GM12878 (cell line): ENCODE measurements around the gene DUSP7. TPM values are rescaled to one million over a fixed set of nuclear protein-coding genes. Genes with fewer than 3 reads are reported as not detected.

Source experiments
- ATF3 ChIP-seq: IDR thresholded peaks from 2 replicates; pipeline ENCODE4 v1.6.1; 2011; ENCODE audit warnings: low read depth, mild to moderate bottlenecking, low read length, moderate library complexity, borderline replicate concordance; ENCODE audit errors: extremely low read depth
- BHLHE40 ChIP-seq, 2 experiments: fragments of 450-650 bp in 1 of 2; IDR thresholded peaks; 2 replicates each; pipeline ENCODE4 v1.6.1; 2011 to 2017; ENCODE audit warnings: low read depth in 2 of 2, borderline replicate concordance in 1 of 2, improper control_type of control experiment in 1 of 2, low read length in 1 of 2, mild to moderate bottlenecking in 1 of 2
- CEBPB ChIP-seq, 2 experiments: fragments of 150-350 bp in 1 of 2; IDR thresholded peaks; 2 replicates each; pipeline ENCODE4 v1.6.1; 2012 to 2014; ENCODE audit warnings: low read depth in 2 of 2, low read length in 2 of 2, borderline replicate concordance in 1 of 2, inconsistent platforms in 1 of 2
- CEBPZ ChIP-seq: fragments of 150-350 bp; IDR thresholded peaks from 2 replicates; pipeline ENCODE4 v1.6.1; 2016; ENCODE audit warnings: low read depth, low read length
- HDGF ChIP-seq: fragments of 450-650 bp; IDR thresholded peaks from 2 replicates; pipeline ENCODE4 v1.6.1; 2016; ENCODE audit warnings: antibody characterized with exemption
- IKZF2 ChIP-seq, 2 experiments: fragments of 450-650 bp; IDR thresholded peaks; 2 replicates each; pipeline ENCODE4 v1.6.1; 2017; ENCODE audit warnings: mild to moderate bottlenecking in 2 of 2, moderate library complexity in 2 of 2
- KLF5 ChIP-seq: fragments of 450-650 bp; IDR thresholded peaks from 2 replicates; pipeline ENCODE4 v1.6.1; 2014; ENCODE audit warnings: mild to moderate bottlenecking; ENCODE audit not compliant: partially characterized antibody
- MEF2B ChIP-seq: fragments of 450-650 bp; IDR thresholded peaks from 2 replicates; pipeline ENCODE4 v1.6.1; 2018; ENCODE audit warnings: mild to moderate bottlenecking, moderate library complexity; ENCODE audit not compliant: partially characterized antibody, poor library complexity, severe bottlenecking
- MTA2 ChIP-seq: fragments of 450-650 bp; IDR thresholded peaks from 2 replicates; pipeline ENCODE4 v1.6.1; 2016; ENCODE audit warnings: low read depth, mild to moderate bottlenecking, moderate library complexity
- NR2C2 ChIP-seq: IDR thresholded peaks from 2 replicates; pipeline ENCODE4 v1.6.1; 2011; ENCODE audit warnings: borderline replicate concordance, low read depth; ENCODE audit not compliant: control insufficient read depth, insufficient read length
- NR2F1 ChIP-seq: fragments of 450-650 bp; conservative IDR thresholded peaks from 2 replicates; pipeline ENCODE4 v1.6.1; 2017; ENCODE audit warnings: mild to moderate bottlenecking
- PAX5 ChIP-seq: IDR thresholded peaks from 2 replicates; pipeline ENCODE4 v1.6.1; 2011; ENCODE audit warnings: low read depth, low read length, borderline replicate concordance
- RAD21 ChIP-seq: IDR thresholded peaks from 2 replicates; pipeline ENCODE4 v1.6.1; 2011; ENCODE audit warnings: mild to moderate bottlenecking, low read depth, low read length, moderate library complexity; ENCODE audit not compliant: insufficient read depth
- SREBF1 ChIP-seq: IDR thresholded peaks from 2 replicates; pipeline ENCODE4 v1.6.1; 2012; ENCODE audit warnings: mild to moderate bottlenecking, low read length
- SUPT20H ChIP-seq: IDR thresholded peaks from 2 replicates; pipeline ENCODE4 v1.6.1; 2011; ENCODE audit warnings: low read depth, mild to moderate bottlenecking, low read length, moderate library complexity, borderline replicate concordance; ENCODE audit not compliant: control insufficient read depth
- ZNF24 ChIP-seq: fragments of 450-650 bp; IDR thresholded peaks from 2 replicates; pipeline ENCODE4 v1.6.1; 2017; ENCODE audit warnings: antibody characterized with exemption, mild to moderate bottlenecking
- ZNF384 ChIP-seq: IDR thresholded peaks from 2 replicates; pipeline ENCODE4 v1.6.1; 2012; ENCODE audit warnings: low read depth, mild to moderate bottlenecking, low read length, improper control_type of control experiment, borderline replicate concordance
- polyA plus RNA-seq, 11 experiments: library from polyadenylated mRNA; depleted of rRNA in 4 of 11; unstranded in 6 of 11; stranded (reverse) in 5 of 11; fragments of >200 nt; fragmentation: Nextera tagmentation in 4 of 11; fragmentation: Illumina TruSeq in 1 of 11; extraction: Ambion mirVana in 4 of 11; extraction: Trizol in 1 of 11; gene quantifications; 1 replicate in 1 of 11; 2 replicates in 10 of 11; pipeline versions ENCODE4 v1.2.1 to v1.2.3, GENCODE V29; 2011 to 2016; ENCODE audit warnings: inconsistent platforms in 2 of 11, missing spikeins in 2 of 11, low read depth in 1 of 11
- total RNA-seq, 4 experiments: library from RNA; depleted of rRNA in 3 of 4; stranded (reverse); fragments of >200 nt in 3 of 4; fragmentation: Illumina TruSeq in 1 of 4; extraction: Trizol in 1 of 4; gene quantifications; 2 replicates each; pipeline versions ENCODE4 v1.2.1 to v1.2.3, GENCODE V29; 2013 to 2021
- TF ChIP-seq, protein P1 (sequence below), 3 experiments: IDR thresholded peaks in 2 of 3; conservative IDR thresholded peaks in 1 of 3; 2 replicates each; pipeline ENCODE4 v1.5.1; 2011; ENCODE audit warnings: low read depth in 3 of 3, low read length in 3 of 3, mild to moderate bottlenecking in 3 of 3, control low read depth in 2 of 3, moderate library complexity in 2 of 3, inconsistent platforms in 1 of 3, mixed read lengths in 1 of 3; ENCODE audit not compliant: control insufficient read depth in 2 of 3, insufficient read depth in 1 of 3; ENCODE audit errors: extremely low read depth in 1 of 3
- TF ChIP-seq, protein P2 (sequence below): IDR thresholded peaks from 2 replicates; pipeline ENCODE4 v1.6.1; 2012; ENCODE audit warnings: low read depth, low read length, improper control_type of control experiment
- TF ChIP-seq, protein P3 (sequence below): fragments of 450-650 bp; IDR thresholded peaks from 2 replicates; pipeline ENCODE4 v1.6.1; 2017; ENCODE audit warnings: borderline replicate concordance

The DUSP7 gene
- total and polyA plus RNA-seq, 10 of the 15 experiments (the other 5 are each of a cell fraction or from before 2014, with no cell fraction given): 0.73 to 17.0 (median 7.9) TPM

- TF ChIP-seq, protein P1, sequence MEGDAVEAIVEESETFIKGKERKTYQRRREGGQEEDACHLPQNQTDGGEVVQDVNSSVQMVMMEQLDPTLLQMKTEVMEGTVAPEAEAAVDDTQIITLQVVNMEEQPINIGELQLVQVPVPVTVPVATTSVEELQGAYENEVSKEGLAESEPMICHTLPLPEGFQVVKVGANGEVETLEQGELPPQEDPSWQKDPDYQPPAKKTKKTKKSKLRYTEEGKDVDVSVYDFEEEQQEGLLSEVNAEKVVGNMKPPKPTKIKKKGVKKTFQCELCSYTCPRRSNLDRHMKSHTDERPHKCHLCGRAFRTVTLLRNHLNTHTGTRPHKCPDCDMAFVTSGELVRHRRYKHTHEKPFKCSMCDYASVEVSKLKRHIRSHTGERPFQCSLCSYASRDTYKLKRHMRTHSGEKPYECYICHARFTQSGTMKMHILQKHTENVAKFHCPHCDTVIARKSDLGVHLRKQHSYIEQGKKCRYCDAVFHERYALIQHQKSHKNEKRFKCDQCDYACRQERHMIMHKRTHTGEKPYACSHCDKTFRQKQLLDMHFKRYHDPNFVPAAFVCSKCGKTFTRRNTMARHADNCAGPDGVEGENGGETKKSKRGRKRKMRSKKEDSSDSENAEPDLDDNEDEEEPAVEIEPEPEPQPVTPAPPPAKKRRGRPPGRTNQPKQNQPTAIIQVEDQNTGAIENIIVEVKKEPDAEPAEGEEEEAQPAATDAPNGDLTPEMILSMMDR (IDR thresholded peaks at IDR 0.05 in 2 of 3, conservative IDR thresholded peaks at IDR 0.05 in 1 of 3; ENCODE audit: control insufficient read depth in 2 of 3, extremely low read depth in 1 of 3, insufficient read depth in 1 of 3, low read depth in 3 of 3, low read length in 3 of 3): no peak
- TF ChIP-seq NR2F1: peak; percentile 81
- TF ChIP-seq MEF2B: peak; percentile 89
- no peak for TF ChIP-seq SREBF1
- no peak for TF ChIP-seq RAD21
- TF ChIP-seq, protein P2, sequence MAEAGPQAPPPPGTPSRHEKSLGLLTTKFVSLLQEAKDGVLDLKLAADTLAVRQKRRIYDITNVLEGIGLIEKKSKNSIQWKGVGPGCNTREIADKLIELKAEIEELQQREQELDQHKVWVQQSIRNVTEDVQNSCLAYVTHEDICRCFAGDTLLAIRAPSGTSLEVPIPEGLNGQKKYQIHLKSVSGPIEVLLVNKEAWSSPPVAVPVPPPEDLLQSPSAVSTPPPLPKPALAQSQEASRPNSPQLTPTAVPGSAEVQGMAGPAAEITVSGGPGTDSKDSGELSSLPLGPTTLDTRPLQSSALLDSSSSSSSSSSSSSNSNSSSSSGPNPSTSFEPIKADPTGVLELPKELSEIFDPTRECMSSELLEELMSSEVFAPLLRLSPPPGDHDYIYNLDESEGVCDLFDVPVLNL: no peak
- TF ChIP-seq, protein P3, sequence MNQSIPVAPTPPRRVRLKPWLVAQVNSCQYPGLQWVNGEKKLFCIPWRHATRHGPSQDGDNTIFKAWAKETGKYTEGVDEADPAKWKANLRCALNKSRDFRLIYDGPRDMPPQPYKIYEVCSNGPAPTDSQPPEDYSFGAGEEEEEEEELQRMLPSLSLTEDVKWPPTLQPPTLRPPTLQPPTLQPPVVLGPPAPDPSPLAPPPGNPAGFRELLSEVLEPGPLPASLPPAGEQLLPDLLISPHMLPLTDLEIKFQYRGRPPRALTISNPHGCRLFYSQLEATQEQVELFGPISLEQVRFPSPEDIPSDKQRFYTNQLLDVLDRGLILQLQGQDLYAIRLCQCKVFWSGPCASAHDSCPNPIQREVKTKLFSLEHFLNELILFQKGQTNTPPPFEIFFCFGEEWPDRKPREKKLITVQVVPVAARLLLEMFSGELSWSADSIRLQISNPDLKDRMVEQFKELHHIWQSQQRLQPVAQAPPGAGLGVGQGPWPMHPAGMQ: no peak
- peak; percentile 66; the same call in 1 of the 2 replicates for TF ChIP-seq MTA2
- TF ChIP-seq SUPT20H: no peak
- peak; percentile 52; the same call in 1 of the 2 replicates for TF ChIP-seq ZNF384
- no peak for TF ChIP-seq NR2C2
- TF ChIP-seq PAX5: 0 out of 2 replicates have a peak, but pooled peaks have one; percentile 9
- TF ChIP-seq CEBPB (IDR thresholded peaks at IDR 0.05; ENCODE audit: borderline replicate concordance in 1 of 2, low read depth in 2 of 2, low read length in 2 of 2): no peak
- peak; percentile 12 to 52; a peak in 2 of 4 replicates for TF ChIP-seq IKZF2 (IDR thresholded peaks at IDR 0.05)
- no peak for TF ChIP-seq ZNF24
- no peak for TF ChIP-seq KLF5
- no peak for TF ChIP-seq CEBPZ
- TF ChIP-seq HDGF: no peak
- TF ChIP-seq BHLHE40 (IDR thresholded peaks at IDR 0.05; ENCODE audit: borderline replicate concordance in 1 of 2, low read depth in 2 of 2, low read length in 1 of 2): peak; percentile 8 to 56; a peak in 2 of 4 replicates
- TF ChIP-seq ATF3: no peak
Measured at GRCh38 chr3:52036222-52036694, 20.1 kb downstream of the DUSP7 start (continued).
